Activated CD4-positive, alpha-beta T cell treated with anti-CD3 and anti-CD28 coated beads, Interleukin-2, amount 10 ng/mL, durations not matched to agents 7 days and 5 days (primary cell): ENCODE data around the gene RYR3. TPM values are rescaled to one million over a fixed set of nuclear protein-coding genes. Genes with fewer than 3 reads are reported as not detected.

Experiments
- CTCF ChIA-PET: fragments of 350-600 bp; sonication (Branson Sonifier 250); formaldehyde crosslinking; loops from one replicate; lab custom pipeline; 2021; ENCODE audit warnings: antibody characterized with exemption; lab: Charles Lee
- POLR2A ChIA-PET: fragments of 350-600 bp; sonication (Branson Sonifier 250); formaldehyde crosslinking; loops from one replicate; lab custom pipeline; 2021; ENCODE audit warnings: antibody characterized with exemption; lab: Charles Lee
- DNase-seq: peaks from one replicate; pipeline ENCODE4 v3.0.0-alpha.2; 2020
- H3K27ac Mint-ChIP-seq: one replicate; pipeline ENCODE4 v1.8.0; 2021; ENCODE audit warnings: mild to moderate bottlenecking, moderate library complexity, mixed read lengths
- H3K27me3 Mint-ChIP-seq: one replicate; pipeline ENCODE4 v1.8.0; 2021; ENCODE audit warnings: mixed read lengths
- H3K36me3 Mint-ChIP-seq: one replicate; pipeline ENCODE4 v1.8.0; 2021; ENCODE audit warnings: low read depth, mixed read lengths
- H3K4me1 Mint-ChIP-seq: one replicate; pipeline ENCODE4 v1.8.0; 2021; ENCODE audit warnings: mixed read lengths
- H3K4me3 Mint-ChIP-seq: one replicate; pipeline ENCODE4 v1.8.0; 2021; ENCODE audit warnings: mild to moderate bottlenecking, moderate library complexity, mixed read lengths
- H3K9me3 Mint-ChIP-seq: one replicate; pipeline ENCODE4 v1.8.0; 2021; ENCODE audit warnings: mixed read lengths
- total RNA-seq, 2 experiments: library from RNA; stranded (reverse); gene quantifications; one replicate each; pipeline ENCODE4 v1.2.3, GENCODE V29; 2021

RYR3 gene
- total RNA-seq, 2 experiments from 2014 or later, result not detected

GRCh38 chr15:33516563-33516962, 205.8 kb downstream of the RYR3 start:
- Mint-ChIP-seq H3K9me3 (no peaks in the 10 kb centered on the region), H3K27ac (no peak overlapping the region), H3K4me1 (no peaks in the 10 kb centered on the region), H3K4me3 (no peak overlapping the region), H3K36me3 (no peaks in the 10 kb centered on the region), H3K27me3 (peaks cover 5% of the 10 kb centered on the region)
- ChIA-PET CTCF (interaction anchor here (0.6 kb wide), 1 partner anchor 262 kb away, joined by 4 read pairs; no protein-coding TSS in a partner anchor), POLR2A (no interaction called here)
- DNase-seq, result no peak

GRCh38 chr15:33517944-33518343, 207.2 kb downstream of the RYR3 start:
- Mint-ChIP-seq H3K4me3 (no peak overlapping the region), H3K27ac (no peak overlapping the region), H3K9me3 (no peaks in the 10 kb centered on the region), H3K4me1 (no peaks in the 10 kb centered on the region), H3K36me3 (no peaks in the 10 kb centered on the region), H3K27me3 (no peaks in the 10 kb centered on the region)
- DNase-seq, result no peak
- POLR2A ChIA-PET, result no interaction called here
- CTCF ChIA-PET, result no interaction called here

GRCh38 chr15:33518421-33518820, 207.7 kb downstream of the RYR3 start:
- Mint-ChIP-seq H3K4me3 (no peak overlapping the region), H3K9me3 (no peaks in the 10 kb centered on the region), H3K27ac (no peak overlapping the region), H3K36me3 (no peaks in the 10 kb centered on the region), H3K4me1 (no peaks in the 10 kb centered on the region), H3K27me3 (no peaks in the 10 kb centered on the region)
- no peak for DNase-seq
- ChIA-PET CTCF (no interaction called here), POLR2A (no interaction called here)

GRCh38 chr15:33524274-33524673, 213.5 kb downstream of the RYR3 start:
- H3K9me3 Mint-ChIP-seq, result no peaks in the 10 kb centered on the region
- H3K27me3 Mint-ChIP-seq, result no peaks in the 10 kb centered on the region
- CTCF ChIA-PET, result interaction anchor here (1.2 kb wide), 1 partner anchor 8 kb away, joined by 4 read pairs; no protein-coding TSS in a partner anchor
- H3K36me3 Mint-ChIP-seq, result no peaks in the 10 kb centered on the region
- POLR2A ChIA-PET, result no interaction called here
- H3K4me1 Mint-ChIP-seq, result no peaks in the 10 kb centered on the region
- no peak overlapping the region for H3K4me3 Mint-ChIP-seq
- DNase-seq, result no peak
- no peak overlapping the region for H3K27ac Mint-ChIP-seq

- ChIA-PET CTCF (interaction anchor here (0.7 kb wide), 1 partner anchor 8 kb away, joined by 3 read pairs; no protein-coding TSS in a partner anchor), POLR2A (no interaction called here)
- Mint-ChIP-seq H3K27ac (no peak overlapping the region), H3K4me3 (no peak overlapping the region), H3K36me3 (no peaks in the 10 kb centered on the region), H3K4me1 (no peaks in the 10 kb centered on the region), H3K27me3 (peaks cover 2% of the 10 kb centered on the region), H3K9me3 (no peaks in the 10 kb centered on the region)
- DNase-seq, result no peak
Measured at GRCh38 chr15:33526532-33526931, 215.8 kb downstream of the RYR3 start.

GRCh38 chr15:33533197-33533596, 222.4 kb downstream of the RYR3 start:
- Mint-ChIP-seq H3K4me1 (no peaks in the 10 kb centered on the region), H3K27ac (no peak overlapping the region), H3K9me3 (no peaks in the 10 kb centered on the region), H3K27me3 (peaks cover 4% of the 10 kb centered on the region), H3K4me3 (no peak overlapping the region), H3K36me3 (no peaks in the 10 kb centered on the region)
- POLR2A ChIA-PET, result no interaction called here
- no peak for DNase-seq
- CTCF ChIA-PET, result no interaction called here

- ChIA-PET POLR2A (no interaction called here), CTCF (interaction anchor here (0.6 kb wide), 1 partner anchor 8 kb away, joined by 3 read pairs; no protein-coding TSS in a partner anchor)
- H3K36me3 Mint-ChIP-seq, result no peaks in the 10 kb centered on the region
- H3K4me1 Mint-ChIP-seq, result no peaks in the 10 kb centered on the region
- H3K27ac Mint-ChIP-seq, result no peak overlapping the region
- H3K9me3 Mint-ChIP-seq, result no peaks in the 10 kb centered on the region
- DNase-seq, result no peak
- no peak overlapping the region for H3K4me3 Mint-ChIP-seq
- H3K27me3 Mint-ChIP-seq, result peaks cover 4% of the 10 kb centered on the region
Measured at GRCh38 chr15:33534642-33535041, 223.9 kb downstream of the RYR3 start.

- Mint-ChIP-seq H3K36me3 (no peaks in the 10 kb centered on the region), H3K27me3 (peaks cover 4% of the 10 kb centered on the region), H3K4me1 (no peaks in the 10 kb centered on the region), H3K4me3 (no peak overlapping the region), H3K9me3 (no peaks in the 10 kb centered on the region), H3K27ac (no peak overlapping the region)
- ChIA-PET CTCF (interaction anchor here (0.6 kb wide), 1 partner anchor 9 kb away, joined by 3 read pairs; no protein-coding TSS in a partner anchor), POLR2A (no interaction called here)
- no peak for DNase-seq
Measured at GRCh38 chr15:33535135-33535534, 224.4 kb downstream of the RYR3 start.

GRCh38 chr15:33539825-33540573, 229.2 kb downstream of the RYR3 start:
- Mint-ChIP-seq H3K36me3 (no peaks in the 10 kb centered on the region), H3K9me3 (no peaks in the 10 kb centered on the region), H3K27me3 (peaks cover 2% of the 10 kb centered on the region), H3K4me3 (no peak overlapping the region), H3K27ac (no peak overlapping the region), H3K4me1 (no peaks in the 10 kb centered on the region)
- POLR2A ChIA-PET, result no interaction called here
- CTCF ChIA-PET, result no interaction called here
- DNase-seq, result no peak

- no peak overlapping the region for H3K4me3 Mint-ChIP-seq
- POLR2A ChIA-PET, result no interaction called here
- DNase-seq, result no peak
- no peaks in the 10 kb centered on the region for H3K4me1 Mint-ChIP-seq
- CTCF ChIA-PET, result no interaction called here
- no peaks in the 10 kb centered on the region for H3K27me3 Mint-ChIP-seq
- no peak overlapping the region for H3K27ac Mint-ChIP-seq
- H3K9me3 Mint-ChIP-seq, result no peaks in the 10 kb centered on the region
- H3K36me3 Mint-ChIP-seq, result no peaks in the 10 kb centered on the region
Measured at GRCh38 chr15:33543957-33544356, 233.2 kb downstream of the RYR3 start.

- POLR2A ChIA-PET, result no interaction called here
- H3K36me3 Mint-ChIP-seq, result no peaks in the 10 kb centered on the region
- H3K27me3 Mint-ChIP-seq, result no peaks in the 10 kb centered on the region
- no peaks in the 10 kb centered on the region for H3K4me1 Mint-ChIP-seq
- H3K4me3 Mint-ChIP-seq, result no peak overlapping the region
- H3K9me3 Mint-ChIP-seq, result no peaks in the 10 kb centered on the region
- no peak for DNase-seq
- H3K27ac Mint-ChIP-seq, result no peak overlapping the region
- CTCF ChIA-PET, result no interaction called here
Measured at GRCh38 chr15:33545866-33546265, 235.1 kb downstream of the RYR3 start.

- H3K4me3 Mint-ChIP-seq, result no peak overlapping the region
- H3K4me1 Mint-ChIP-seq, result no peaks in the 10 kb centered on the region
- H3K9me3 Mint-ChIP-seq, result no peaks in the 10 kb centered on the region
- DNase-seq, result peak; percentile 13
- no peaks in the 10 kb centered on the region for H3K27me3 Mint-ChIP-seq
- CTCF ChIA-PET, result no interaction called here
- no peaks in the 10 kb centered on the region for H3K36me3 Mint-ChIP-seq
- H3K27ac Mint-ChIP-seq, result no peak overlapping the region
- POLR2A ChIA-PET, result no interaction called here
Measured at GRCh38 chr15:33547876-33548275, 237.1 kb downstream of the RYR3 start.

GRCh38 chr15:33551860-33552259, 241.1 kb downstream of the RYR3 start:
- CTCF ChIA-PET, result no interaction called here
- Mint-ChIP-seq H3K27me3 (no peaks in the 10 kb centered on the region), H3K9me3 (no peaks in the 10 kb centered on the region), H3K4me3 (no peak overlapping the region), H3K4me1 (no peaks in the 10 kb centered on the region), H3K27ac (no peak overlapping the region), H3K36me3 (no peaks in the 10 kb centered on the region)
- DNase-seq, result no peak
- POLR2A ChIA-PET, result no interaction called here

- Mint-ChIP-seq H3K4me1 (no peaks in the 10 kb centered on the region), H3K4me3 (no peak overlapping the region), H3K9me3 (no peaks in the 10 kb centered on the region), H3K27ac (no peak overlapping the region), H3K27me3 (no peaks in the 10 kb centered on the region), H3K36me3 (no peaks in the 10 kb centered on the region)
- ChIA-PET CTCF (no interaction called here), POLR2A (no interaction called here)
- no peak for DNase-seq
Measured at GRCh38 chr15:33553157-33553556, 242.4 kb downstream of the RYR3 start.
